Measurements from ENCODE around the gene SIGLEC1. TPM values are rescaled to one million over a fixed set of nuclear protein-coding genes. Genes with fewer than 3 reads are reported as not detected.

The SIGLEC1 gene
- total and polyA plus RNA-seq, 2 experiments from 2014 or later: not detected

DNA sequence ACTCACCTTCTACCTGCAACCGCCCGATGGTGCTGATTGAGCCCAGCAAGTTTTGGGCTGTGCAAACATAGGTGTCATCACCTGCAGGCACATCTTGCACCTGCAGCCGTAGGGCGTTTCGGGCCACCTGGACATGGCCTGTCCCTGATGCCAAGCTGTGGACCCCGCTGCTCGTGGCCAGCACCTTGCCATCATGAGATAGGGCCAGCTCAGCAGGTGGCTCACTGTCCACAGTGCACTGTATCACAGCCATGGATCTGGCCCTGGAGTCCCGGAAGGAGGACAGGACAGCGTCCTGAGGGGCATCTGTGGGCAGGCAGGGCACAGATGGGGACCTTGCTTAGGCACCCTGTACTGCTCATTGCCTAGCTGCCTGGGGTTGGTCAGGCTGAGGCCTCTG, 20.5 kb downstream of the SIGLEC1 start (continued):
- TF ChIP-seq, protein P1, sequence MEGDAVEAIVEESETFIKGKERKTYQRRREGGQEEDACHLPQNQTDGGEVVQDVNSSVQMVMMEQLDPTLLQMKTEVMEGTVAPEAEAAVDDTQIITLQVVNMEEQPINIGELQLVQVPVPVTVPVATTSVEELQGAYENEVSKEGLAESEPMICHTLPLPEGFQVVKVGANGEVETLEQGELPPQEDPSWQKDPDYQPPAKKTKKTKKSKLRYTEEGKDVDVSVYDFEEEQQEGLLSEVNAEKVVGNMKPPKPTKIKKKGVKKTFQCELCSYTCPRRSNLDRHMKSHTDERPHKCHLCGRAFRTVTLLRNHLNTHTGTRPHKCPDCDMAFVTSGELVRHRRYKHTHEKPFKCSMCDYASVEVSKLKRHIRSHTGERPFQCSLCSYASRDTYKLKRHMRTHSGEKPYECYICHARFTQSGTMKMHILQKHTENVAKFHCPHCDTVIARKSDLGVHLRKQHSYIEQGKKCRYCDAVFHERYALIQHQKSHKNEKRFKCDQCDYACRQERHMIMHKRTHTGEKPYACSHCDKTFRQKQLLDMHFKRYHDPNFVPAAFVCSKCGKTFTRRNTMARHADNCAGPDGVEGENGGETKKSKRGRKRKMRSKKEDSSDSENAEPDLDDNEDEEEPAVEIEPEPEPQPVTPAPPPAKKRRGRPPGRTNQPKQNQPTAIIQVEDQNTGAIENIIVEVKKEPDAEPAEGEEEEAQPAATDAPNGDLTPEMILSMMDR (conservative IDR thresholded peaks at IDR 0.05; ENCODE audit: low read depth in 2 of 2): no peak

DNA sequence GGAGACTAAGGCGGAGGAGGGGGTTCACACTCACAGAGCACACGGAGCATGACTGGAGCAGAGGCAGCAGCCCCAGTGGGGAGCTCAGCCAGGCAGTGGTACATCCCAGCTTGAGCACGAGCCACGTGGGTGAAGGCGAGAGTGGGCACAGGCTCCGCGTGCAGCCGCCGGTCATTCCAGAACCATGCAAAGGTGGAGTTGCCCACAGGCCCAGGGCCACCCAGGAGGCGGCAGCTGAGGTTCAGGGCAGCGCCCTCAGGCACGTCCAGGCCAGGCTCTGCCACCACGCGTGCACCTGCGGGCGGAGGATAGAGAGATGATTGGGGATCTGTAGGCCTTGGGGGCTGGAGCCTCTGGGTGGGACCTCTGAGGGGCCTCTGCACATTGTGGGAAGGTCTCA, 21.1 kb downstream of the SIGLEC1 start:
- peaks cover 7% of the 10 kb centered on the region for H3K4me1 Mint-ChIP-seq
- H3K4me2 ChIP-seq: no peak overlapping the region
- H3K9me2 ChIP-seq (ENCODE audit: insufficient read depth): 0 out of 2 replicates have a peak, but pooled peaks cover 3% of the 10 kb centered on the region
- no peaks in the 10 kb centered on the region for H3K36me3 ChIP-seq (ENCODE audit: insufficient read depth)
- H3F3A ChIP-seq (replicated peaks; ENCODE audit: low read depth): no peaks in the 10 kb centered on the region
- no peak for ATAC-seq
- H3K4me1 ChIP-seq (ENCODE audit: insufficient read depth): peaks cover 11% of the 10 kb centered on the region; the same call in 1 of the 2 replicates
- no peaks in the 10 kb centered on the region for H3K79me2 ChIP-seq (replicated peaks; ENCODE audit: insufficient read depth)
- H3K27ac ChIP-seq (ENCODE audit: low read depth): no peak overlapping the region
- H3K27ac Mint-ChIP-seq: no peak overlapping the region
- no peak overlapping the region for H3K4me3 Mint-ChIP-seq
- no peak overlapping the region for H2AFZ ChIP-seq
- no peak overlapping the region for H3K4me3 ChIP-seq
- H3K27me3 ChIP-seq (ENCODE audit: insufficient read depth): no peaks in the 10 kb centered on the region
- no peaks in the 10 kb centered on the region for H4K20me1 ChIP-seq (replicated peaks; ENCODE audit: insufficient read depth)
- H3K36me3 Mint-ChIP-seq (ENCODE audit: low read depth): no peaks in the 10 kb centered on the region; the same call in 2 of the 3 replicates
- DNase-seq (ENCODE audit: low spot score): no peak
- peaks cover 18% of the 10 kb centered on the region for H3K27me3 Mint-ChIP-seq (ENCODE audit: insufficient read depth, low read depth, poor library complexity)
- peaks cover 2% of the 10 kb centered on the region; the same call in 1 of the 3 replicates for H3K9me3 Mint-ChIP-seq
- TF ChIP-seq ZNF331 (CRISPR knock-in tag; IDR thresholded peaks at IDR 0.05; ENCODE audit: low read depth): no peak
- no peak for TF ChIP-seq CREB1 (CRISPR knock-in tag; IDR thresholded peaks at IDR 0.05; ENCODE audit: low read depth)
- no peak for TF ChIP-seq EZH2 (IDR thresholded peaks at IDR 0.05; ENCODE audit: low read depth, unreplicated experiment)
- TF ChIP-seq, protein P2, sequence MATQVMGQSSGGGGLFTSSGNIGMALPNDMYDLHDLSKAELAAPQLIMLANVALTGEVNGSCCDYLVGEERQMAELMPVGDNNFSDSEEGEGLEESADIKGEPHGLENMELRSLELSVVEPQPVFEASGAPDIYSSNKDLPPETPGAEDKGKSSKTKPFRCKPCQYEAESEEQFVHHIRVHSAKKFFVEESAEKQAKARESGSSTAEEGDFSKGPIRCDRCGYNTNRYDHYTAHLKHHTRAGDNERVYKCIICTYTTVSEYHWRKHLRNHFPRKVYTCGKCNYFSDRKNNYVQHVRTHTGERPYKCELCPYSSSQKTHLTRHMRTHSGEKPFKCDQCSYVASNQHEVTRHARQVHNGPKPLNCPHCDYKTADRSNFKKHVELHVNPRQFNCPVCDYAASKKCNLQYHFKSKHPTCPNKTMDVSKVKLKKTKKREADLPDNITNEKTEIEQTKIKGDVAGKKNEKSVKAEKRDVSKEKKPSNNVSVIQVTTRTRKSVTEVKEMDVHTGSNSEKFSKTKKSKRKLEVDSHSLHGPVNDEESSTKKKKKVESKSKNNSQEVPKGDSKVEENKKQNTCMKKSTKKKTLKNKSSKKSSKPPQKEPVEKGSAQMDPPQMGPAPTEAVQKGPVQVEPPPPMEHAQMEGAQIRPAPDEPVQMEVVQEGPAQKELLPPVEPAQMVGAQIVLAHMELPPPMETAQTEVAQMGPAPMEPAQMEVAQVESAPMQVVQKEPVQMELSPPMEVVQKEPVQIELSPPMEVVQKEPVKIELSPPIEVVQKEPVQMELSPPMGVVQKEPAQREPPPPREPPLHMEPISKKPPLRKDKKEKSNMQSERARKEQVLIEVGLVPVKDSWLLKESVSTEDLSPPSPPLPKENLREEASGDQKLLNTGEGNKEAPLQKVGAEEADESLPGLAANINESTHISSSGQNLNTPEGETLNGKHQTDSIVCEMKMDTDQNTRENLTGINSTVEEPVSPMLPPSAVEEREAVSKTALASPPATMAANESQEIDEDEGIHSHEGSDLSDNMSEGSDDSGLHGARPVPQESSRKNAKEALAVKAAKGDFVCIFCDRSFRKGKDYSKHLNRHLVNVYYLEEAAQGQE (IDR thresholded peaks at IDR 0.05; ENCODE audit: unreplicated experiment): no peak
- TF ChIP-seq, protein P3, sequence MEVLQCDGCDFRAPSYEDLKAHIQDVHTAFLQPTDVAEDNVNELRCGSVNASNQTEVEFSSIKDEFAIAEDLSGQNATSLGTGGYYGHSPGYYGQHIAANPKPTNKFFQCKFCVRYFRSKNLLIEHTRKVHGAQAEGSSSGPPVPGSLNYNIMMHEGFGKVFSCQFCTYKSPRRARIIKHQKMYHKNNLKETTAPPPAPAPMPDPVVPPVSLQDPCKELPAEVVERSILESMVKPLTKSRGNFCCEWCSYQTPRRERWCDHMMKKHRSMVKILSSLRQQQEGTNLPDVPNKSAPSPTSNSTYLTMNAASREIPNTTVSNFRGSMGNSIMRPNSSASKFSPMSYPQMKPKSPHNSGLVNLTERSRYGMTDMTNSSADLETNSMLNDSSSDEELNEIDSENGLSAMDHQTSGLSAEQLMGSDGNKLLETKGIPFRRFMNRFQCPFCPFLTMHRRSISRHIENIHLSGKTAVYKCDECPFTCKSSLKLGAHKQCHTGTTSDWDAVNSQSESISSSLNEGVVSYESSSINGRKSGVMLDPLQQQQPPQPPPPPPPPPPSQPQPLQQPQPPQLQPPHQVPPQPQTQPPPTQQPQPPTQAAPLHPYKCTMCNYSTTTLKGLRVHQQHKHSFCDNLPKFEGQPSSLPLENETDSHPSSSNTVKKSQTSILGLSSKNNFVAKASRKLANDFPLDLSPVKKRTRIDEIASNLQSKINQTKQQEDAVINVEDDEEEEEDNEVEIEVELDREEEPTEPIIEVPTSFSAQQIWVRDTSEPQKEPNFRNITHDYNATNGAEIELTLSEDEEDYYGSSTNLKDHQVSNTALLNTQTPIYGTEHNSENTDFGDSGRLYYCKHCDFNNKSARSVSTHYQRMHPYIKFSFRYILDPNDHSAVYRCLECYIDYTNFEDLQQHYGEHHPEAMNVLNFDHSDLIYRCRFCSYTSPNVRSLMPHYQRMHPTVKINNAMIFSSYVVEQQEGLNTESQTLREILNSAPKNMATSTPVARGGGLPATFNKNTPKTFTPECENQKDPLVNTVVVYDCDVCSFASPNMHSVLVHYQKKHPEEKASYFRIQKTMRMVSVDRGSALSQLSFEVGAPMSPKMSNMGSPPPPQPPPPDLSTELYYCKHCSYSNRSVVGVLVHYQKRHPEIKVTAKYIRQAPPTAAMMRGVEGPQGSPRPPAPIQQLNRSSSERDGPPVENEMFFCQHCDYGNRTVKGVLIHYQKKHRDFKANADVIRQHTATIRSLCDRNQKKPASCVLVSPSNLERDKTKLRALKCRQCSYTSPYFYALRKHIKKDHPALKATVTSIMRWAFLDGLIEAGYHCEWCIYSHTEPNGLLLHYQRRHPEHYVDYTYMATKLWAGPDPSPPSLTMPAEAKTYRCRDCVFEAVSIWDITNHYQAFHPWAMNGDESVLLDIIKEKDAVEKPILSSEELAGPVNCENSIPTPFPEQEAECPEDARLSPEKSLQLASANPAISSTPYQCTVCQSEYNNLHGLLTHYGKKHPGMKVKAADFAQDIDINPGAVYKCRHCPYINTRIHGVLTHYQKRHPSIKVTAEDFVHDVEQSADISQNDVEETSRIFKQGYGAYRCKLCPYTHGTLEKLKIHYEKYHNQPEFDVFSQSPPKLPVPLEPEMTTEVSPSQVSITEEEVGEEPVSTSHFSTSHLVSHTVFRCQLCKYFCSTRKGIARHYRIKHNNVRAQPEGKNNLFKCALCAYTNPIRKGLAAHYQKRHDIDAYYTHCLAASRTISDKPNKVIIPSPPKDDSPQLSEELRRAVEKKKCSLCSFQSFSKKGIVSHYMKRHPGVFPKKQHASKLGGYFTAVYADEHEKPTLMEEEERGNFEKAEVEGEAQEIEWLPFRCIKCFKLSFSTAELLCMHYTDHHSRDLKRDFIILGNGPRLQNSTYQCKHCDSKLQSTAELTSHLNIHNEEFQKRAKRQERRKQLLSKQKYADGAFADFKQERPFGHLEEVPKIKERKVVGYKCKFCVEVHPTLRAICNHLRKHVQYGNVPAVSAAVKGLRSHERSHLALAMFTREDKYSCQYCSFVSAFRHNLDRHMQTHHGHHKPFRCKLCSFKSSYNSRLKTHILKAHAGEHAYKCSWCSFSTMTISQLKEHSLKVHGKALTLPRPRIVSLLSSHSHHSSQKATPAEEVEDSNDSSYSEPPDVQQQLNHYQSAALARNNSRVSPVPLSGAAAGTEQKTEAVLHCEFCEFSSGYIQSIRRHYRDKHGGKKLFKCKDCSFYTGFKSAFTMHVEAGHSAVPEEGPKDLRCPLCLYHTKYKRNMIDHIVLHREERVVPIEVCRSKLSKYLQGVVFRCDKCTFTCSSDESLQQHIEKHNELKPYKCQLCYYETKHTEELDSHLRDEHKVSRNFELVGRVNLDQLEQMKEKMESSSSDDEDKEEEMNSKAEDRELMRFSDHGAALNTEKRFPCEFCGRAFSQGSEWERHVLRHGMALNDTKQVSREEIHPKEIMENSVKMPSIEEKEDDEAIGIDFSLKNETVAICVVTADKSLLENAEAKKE (CRISPR knock-in tag; IDR thresholded peaks at IDR 0.05): no peak
- TF ChIP-seq POLR2AphosphoS5 (IDR thresholded peaks at IDR 0.05; ENCODE audit: low read depth): no peak
